ENCODE measurements around the gene MACROD2. TPM values are rescaled to one million over a fixed set of nuclear protein-coding genes. Genes with fewer than 3 reads are reported as not detected.

Gene MACROD2
- total RNA-seq, 2 donors from 2014 or later: 8.3 to 21.8 TPM

- Histone ChIP-seq H3K27me3 (no peaks in the 10 kb centered on the region), H3K9me3 (no peaks in the 10 kb centered on the region), H3K4me1 (no peaks in the 10 kb centered on the region), H3K27ac (no peak overlapping the region), H3K36me3 (replicated peaks in 1 of 2; ENCODE audit: insufficient read depth in 1 of 2, low read depth in 2 of 2) (no peaks in the 10 kb centered on the region), H3K4me3 (no peak overlapping the region)
- ATAC-seq (no peak), DNase-seq (no peak)
- no peak for TF ChIP-seq POLR2A (IDR thresholded peaks at IDR 0.05)
- TF ChIP-seq, protein P1, sequence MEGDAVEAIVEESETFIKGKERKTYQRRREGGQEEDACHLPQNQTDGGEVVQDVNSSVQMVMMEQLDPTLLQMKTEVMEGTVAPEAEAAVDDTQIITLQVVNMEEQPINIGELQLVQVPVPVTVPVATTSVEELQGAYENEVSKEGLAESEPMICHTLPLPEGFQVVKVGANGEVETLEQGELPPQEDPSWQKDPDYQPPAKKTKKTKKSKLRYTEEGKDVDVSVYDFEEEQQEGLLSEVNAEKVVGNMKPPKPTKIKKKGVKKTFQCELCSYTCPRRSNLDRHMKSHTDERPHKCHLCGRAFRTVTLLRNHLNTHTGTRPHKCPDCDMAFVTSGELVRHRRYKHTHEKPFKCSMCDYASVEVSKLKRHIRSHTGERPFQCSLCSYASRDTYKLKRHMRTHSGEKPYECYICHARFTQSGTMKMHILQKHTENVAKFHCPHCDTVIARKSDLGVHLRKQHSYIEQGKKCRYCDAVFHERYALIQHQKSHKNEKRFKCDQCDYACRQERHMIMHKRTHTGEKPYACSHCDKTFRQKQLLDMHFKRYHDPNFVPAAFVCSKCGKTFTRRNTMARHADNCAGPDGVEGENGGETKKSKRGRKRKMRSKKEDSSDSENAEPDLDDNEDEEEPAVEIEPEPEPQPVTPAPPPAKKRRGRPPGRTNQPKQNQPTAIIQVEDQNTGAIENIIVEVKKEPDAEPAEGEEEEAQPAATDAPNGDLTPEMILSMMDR (IDR thresholded peaks at IDR 0.05): no peak
- WGBS, 2 donors: 75 to 82% methylated on average over 3 of the region's 3 CpGs
- intact Hi-C loops (cut with DNase I): no loop called here
These were observed 1601.0 kb downstream of the MACROD2 start for GRCh38 chr20:15596220-15596890.

GRCh38 chr20:15597306-15597705 lies 1602.0 kb downstream of the MACROD2 start:
- Histone ChIP-seq H3K4me3 (no peak overlapping the region), H3K4me1 (no peaks in the 10 kb centered on the region), H3K36me3 (replicated peaks in 1 of 2; ENCODE audit: insufficient read depth in 1 of 2, low read depth in 2 of 2) (no peaks in the 10 kb centered on the region), H3K9me3 (no peaks in the 10 kb centered on the region), H3K27me3 (no peaks in the 10 kb centered on the region), H3K27ac (no peak overlapping the region)
- DNase-seq (no peak), ATAC-seq (no peak)
- WGBS, 2 donors: 69 to 94% methylated on average over 2 of the region's 2 CpGs
- TF ChIP-seq, protein P1 (IDR thresholded peaks at IDR 0.05): no peak
- no peak for TF ChIP-seq POLR2A (IDR thresholded peaks at IDR 0.05)
- intact Hi-C loops (cut with DNase I): no loop called here

- DNase-seq: no peak
- no peaks in the 10 kb centered on the region for H3K9me3 ChIP-seq
- no peaks in the 10 kb centered on the region for H3K27me3 ChIP-seq
- H3K27ac ChIP-seq: no peak overlapping the region
- TF ChIP-seq, protein P1 (IDR thresholded peaks at IDR 0.05): no peak
- TF ChIP-seq POLR2A (IDR thresholded peaks at IDR 0.05): no peak
- WGBS, 2 donors: 84 to 98% methylated on average over 2 of the region's 2 CpGs
- no peaks in the 10 kb centered on the region for H3K4me1 ChIP-seq
- intact Hi-C loops (cut with DNase I): no loop called here
- H3K36me3 ChIP-seq (replicated peaks in 1 of 2; ENCODE audit: insufficient read depth in 1 of 2, low read depth in 2 of 2): no peaks in the 10 kb centered on the region
- ATAC-seq: no peak
- no peak overlapping the region for H3K4me3 ChIP-seq
These were observed 1604.6 kb downstream of the MACROD2 start for GRCh38 chr20:15599961-15600360.

DNA sequence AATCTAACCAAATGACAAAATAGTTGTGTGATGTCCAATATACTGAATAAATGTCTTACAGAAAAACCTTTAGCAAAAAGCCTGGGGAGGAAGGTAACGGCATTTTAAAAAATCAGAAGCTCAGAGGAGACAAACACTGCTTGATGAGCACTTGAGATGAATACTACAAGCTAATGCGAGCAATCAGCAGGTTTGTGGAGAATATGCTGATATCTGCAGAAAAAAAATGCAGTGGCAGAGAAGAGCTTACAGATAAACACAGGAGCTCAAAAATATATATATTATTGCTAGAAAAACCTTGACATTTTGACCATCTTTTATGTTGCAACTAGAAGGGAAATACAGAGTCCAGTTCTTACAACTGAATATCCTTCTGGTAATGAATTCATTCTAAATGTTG lies 1605.2 kb downstream of the MACROD2 start:
- H3K4me3 ChIP-seq: no peak overlapping the region
- no peaks in the 10 kb centered on the region for H3K27me3 ChIP-seq
- ATAC-seq: no peak
- H3K4me1 ChIP-seq: no peaks in the 10 kb centered on the region
- WGBS, 2 donors: 84 to 91% methylated on average over 2 of the region's 2 CpGs
- intact Hi-C loops (cut with DNase I): no loop called here
- no peaks in the 10 kb centered on the region for H3K36me3 ChIP-seq (replicated peaks in 1 of 2; ENCODE audit: insufficient read depth in 1 of 2, low read depth in 2 of 2)
- no peaks in the 10 kb centered on the region for H3K9me3 ChIP-seq
- no peak for DNase-seq
- H3K27ac ChIP-seq: no peak overlapping the region
- no peak for TF ChIP-seq POLR2A (IDR thresholded peaks at IDR 0.05)
- TF ChIP-seq, protein P1 (IDR thresholded peaks at IDR 0.05): no peak

GRCh38 chr20:15603506-15603905 lies 1608.2 kb downstream of the MACROD2 start:
- no peaks in the 10 kb centered on the region for H3K9me3 ChIP-seq
- ATAC-seq (no peak), DNase-seq (no peak)
- H3K27me3 ChIP-seq: no peaks in the 10 kb centered on the region
- no peak overlapping the region for H3K4me3 ChIP-seq
- intact Hi-C loops (cut with DNase I): no loop called here
- TF ChIP-seq POLR2A (IDR thresholded peaks at IDR 0.05): no peak
- TF ChIP-seq, protein P1 (IDR thresholded peaks at IDR 0.05): no peak
- H3K4me1 ChIP-seq: no peaks in the 10 kb centered on the region
- no peak overlapping the region for H3K27ac ChIP-seq
- no peaks in the 10 kb centered on the region for H3K36me3 ChIP-seq (replicated peaks in 1 of 2; ENCODE audit: insufficient read depth in 1 of 2, low read depth in 2 of 2)

All from body of pancreas (tissue), 4 donors.